A673 (cell line): ENCODE measurements around the gene CLDN20. TPM values are rescaled to one million over a fixed set of nuclear protein-coding genes. Genes with fewer than 3 reads are reported as not detected.
"Not testable (repeated sequence)": the region's sequence is repeated elsewhere in the genome, so short reads cannot be mapped to it uniquely, and the experiment has no call there.

Source experiments
- BruUV-seq: library from RNA; stranded (reverse); fragments of 400-500 nt; replicated peaks from 2 replicates; lab custom pipeline; 2021; lab: Mats Ljungman, UMichigan
- CTCF ChIA-PET: fragments of 300-600 bp; sonication (Branson Sonifier 250); formaldehyde crosslinking; loops from one replicate; lab custom pipeline; 2022; ENCODE audit warnings: antibody characterized with exemption; lab: Charles Lee
- POLR2A ChIA-PET: fragments of 300-600 bp; sonication (Branson Sonifier 250); formaldehyde crosslinking; loops from one replicate; lab custom pipeline; 2022; ENCODE audit warnings: antibody characterized with exemption; ENCODE audit not compliant: low non-redundant PET; lab: Charles Lee
- DNase-seq: peaks from one replicate; pipeline ENCODE4 v3.0.0-alpha.2; 2015; ENCODE audit warnings: low spot score
- H3K27ac ChIP-seq: fragments of 200-600 bp; sonication (generic); 2 replicates; pipeline ENCODE4 v1.5.1; 2016; ENCODE audit warnings: mixed run types, low read depth, mild to moderate bottlenecking, mixed read lengths, antibody characterized with exemption, low read length; ENCODE audit not compliant: poor library complexity, severe bottlenecking
- H3K27me3 ChIP-seq: fragments of 200-600 bp; sonication (generic); replicated peaks from 2 replicates; pipeline ENCODE4 v1.6.1; 2017; ENCODE audit warnings: mixed run types, low read depth, mild to moderate bottlenecking, mixed read lengths, antibody characterized with exemption, low read length; ENCODE audit not compliant: insufficient read depth, poor library complexity
- H3K36me3 ChIP-seq: fragments of 200-600 bp; sonication (generic); 2 replicates; pipeline ENCODE4 v1.6.1; 2016; ENCODE audit warnings: mixed run types, mild to moderate bottlenecking, mixed read lengths, antibody characterized with exemption, low read length; ENCODE audit not compliant: insufficient read depth, poor library complexity, severe bottlenecking
- H3K4me1 ChIP-seq: fragments of 200-600 bp; sonication (generic); 2 replicates; pipeline ENCODE4 v1.6.1; 2017; ENCODE audit warnings: mixed run types, mild to moderate bottlenecking, mixed read lengths, antibody characterized with exemption, low read length; ENCODE audit not compliant: insufficient read depth, poor library complexity, severe bottlenecking
- H3K4me3 ChIP-seq: fragments of 200-600 bp; sonication (generic); 2 replicates; pipeline ENCODE4 v1.5.1; 2016; ENCODE audit warnings: low read depth, mixed run types, mild to moderate bottlenecking, mixed read lengths, low read length; ENCODE audit not compliant: poor library complexity, severe bottlenecking
- H3K9me3 ChIP-seq: fragments of 200-600 bp; sonication (generic); 2 replicates; pipeline ENCODE4 v1.6.1; 2016; ENCODE audit warnings: mixed run types, low read depth, mild to moderate bottlenecking, mixed read lengths, antibody characterized with exemption, low read length; ENCODE audit not compliant: poor library complexity, severe bottlenecking
- CTCF ChIP-seq: fragments of 300-800, 200-600 bp; sonication (generic); conservative IDR thresholded peaks from 2 replicates; pipeline ENCODE4 v1.5.1; 2017; ENCODE audit warnings: low read depth, mild to moderate bottlenecking, antibody characterized with exemption, low read length, moderate library complexity, mixed read lengths
- EZH2 ChIP-seq: fragments of 200-600 bp; sonication (generic); IDR thresholded peaks from 2 replicates; pipeline ENCODE4 v1.6.1; 2017; ENCODE audit warnings: borderline replicate concordance, low read depth, mild to moderate bottlenecking, mixed read lengths, antibody characterized with exemption, low read length; ENCODE audit not compliant: poor library complexity, severe bottlenecking
- intact Hi-C: fragments of 100-400 bp; cut with micrococcal nuclease; formaldehyde crosslinking; loops from one replicate; pipeline ENCODE4 v1.10.0; 2022; ENCODE audit not compliant: unreplicated experiment
- total RNA-seq: library from RNA; stranded (reverse); gene quantifications from 2 replicates; pipeline ENCODE4 v1.2.3, GENCODE V29; 2021

CLDN20 gene
- total RNA-seq, 1 experiment from 2014 or later, result not detected

- H3K9me3 ChIP-seq, result no peaks in the 10 kb centered on the region
- TF ChIP-seq CTCF, result no peak
- no peak for TF ChIP-seq EZH2
- H3K27ac ChIP-seq, result peak overlapping the region; percentile 45
- peaks cover 21% of the 10 kb centered on the region for H3K36me3 ChIP-seq
- ChIA-PET CTCF (no interaction called here), POLR2A (interaction anchor here (0.6 kb wide), 1 partner anchor 60 kb away, joined by 3 read pairs; no protein-coding TSS in a partner anchor)
- peak; percentile 54 for DNase-seq
- peaks cover 23% of the 10 kb centered on the region for H3K4me1 ChIP-seq
- no peak overlapping the region for H3K4me3 ChIP-seq
- no peaks in the 10 kb centered on the region for H3K27me3 ChIP-seq
- BruUV-seq, result no TSS peak
- intact Hi-C loops, result no loop called here
Observed at GRCh38 chr6:155311086-155311485, 47.3 kb downstream of the CLDN20 start.

GRCh38 chr6:155311583-155311982, 47.8 kb downstream of the CLDN20 start:
- Histone ChIP-seq H3K36me3 (peaks cover 21% of the 10 kb centered on the region), H3K4me1 (peaks cover 23% of the 10 kb centered on the region), H3K4me3 (no peak overlapping the region), H3K9me3 (no peaks in the 10 kb centered on the region), H3K27ac (no peak overlapping the region), H3K27me3 (no peaks in the 10 kb centered on the region)
- no peak for TF ChIP-seq EZH2
- no peak for TF ChIP-seq CTCF
- DNase-seq, result no peak
- POLR2A ChIA-PET, result interaction anchor here (0.6 kb wide), 1 partner anchor 60 kb away, joined by 3 read pairs; no protein-coding TSS in a partner anchor
- CTCF ChIA-PET, result no interaction called here
- no TSS peak for BruUV-seq
- intact Hi-C loops, result no loop called here

GRCh38 chr6:155312950-155313349, 49.1 kb downstream of the CLDN20 start:
- H3K27ac ChIP-seq, POLR2A ChIA-PET, DNase-seq, H3K27me3 ChIP-seq, intact Hi-C loops, H3K9me3 ChIP-seq, BruUV-seq, CTCF ChIA-PET: not testable (repeated sequence)
- H3K4me3 ChIP-seq, result peak overlapping the region; percentile 86
- peaks cover 18% of the 10 kb centered on the region for H3K36me3 ChIP-seq
- peaks cover 29% of the 10 kb centered on the region for H3K4me1 ChIP-seq

GRCh38 chr6:155313602-155314091, 49.8 kb downstream of the CLDN20 start:
- H3K4me3 ChIP-seq, result peak overlapping the region; percentile 86
- DNase-seq, result no peak
- BruUV-seq, result TSS peak; percentile 76
- no peaks in the 10 kb centered on the region for H3K27me3 ChIP-seq
- H3K27ac ChIP-seq, result peak overlapping the region; percentile 77
- CTCF ChIA-PET, result no interaction called here
- H3K9me3 ChIP-seq, result no peaks in the 10 kb centered on the region
- intact Hi-C loops, result loop anchor here (1.0 kb wide), 1 partner anchor 136 kb away; no protein-coding TSS in a partner anchor
- no peak for TF ChIP-seq CTCF
- TF ChIP-seq EZH2, result no peak
- H3K4me1 ChIP-seq, result peaks cover 29% of the 10 kb centered on the region
- peaks cover 18% of the 10 kb centered on the region for H3K36me3 ChIP-seq
- POLR2A ChIA-PET, result no interaction called here
